Measurements from ENCODE around the gene SRSF12.
"Not testable (repeated sequence)": the region's sequence is repeated elsewhere in the genome, so short reads cannot be mapped to it uniquely, and the experiment has no call there.

GRCh38 chr6:89064931-89065330 is 52.9 kb downstream of the SRSF12 start:
- not testable (repeated sequence) for TF ChIP-seq CTCF (IDR thresholded peaks at IDR 0.05; ENCODE audit: low read length); EZH2 (optimal IDR thresholded peaks at IDR 0.05; ENCODE audit: low read depth, low read length); EZH2phosphoT487 (IDR thresholded peaks at IDR 0.05; ENCODE audit: low read length)

Measured in MM.1S (cell line).